Left ventricle myocardium inferior (tissue), 1 donor: ENCODE measurements around the gene RASAL2. TPM values are rescaled to one million over a fixed set of nuclear protein-coding genes. Genes with fewer than 3 reads are reported as not detected.
A peak's percentile ranks its signal among the peaks of the same experiment; 100 is the strongest.

Source experiments
- DNase-seq: peaks from one replicate; pipeline ENCODE4 v3.0.0-alpha.2; 2020
- H3K27ac ChIP-seq: fragments of 200-600 bp; replicated peaks from 2 replicates; pipeline ENCODE4 v1.8.0; 2021
- H3K27me3 ChIP-seq: fragments of 200-600 bp; 2 replicates; pipeline ENCODE4 v1.8.0; 2021; ENCODE audit warnings: low read depth
- H3K36me3 ChIP-seq: fragments of 200-600 bp; 2 replicates; pipeline ENCODE4 v1.8.0; 2021
- H3K4me1 ChIP-seq: fragments of 200-600 bp; 2 replicates; pipeline ENCODE4 v1.8.0; 2021
- H3K4me3 ChIP-seq: fragments of 200-600 bp; 2 replicates; pipeline ENCODE4 v1.8.0; 2021; ENCODE audit warnings: mild to moderate bottlenecking, moderate library complexity
- H3K9me3 ChIP-seq: fragments of 200-600 bp; replicated peaks from 2 replicates; pipeline ENCODE4 v1.8.0; 2021
- intact Hi-C: fragments of 100-400 bp; cut with micrococcal nuclease; formaldehyde crosslinking; loops from one replicate; pipeline ENCODE4 v1.11.0; 2022
- total RNA-seq: library from RNA; stranded (reverse); fragmentation: NEBNext Ultra II Directional; extraction: Animal tissue kit (Norgen Biotek cat#: 25700); gene quantifications from one replicate; pipeline ENCODE4 v1.2.1, GENCODE V29; 2021
- TF ChIP-seq, protein P1 (sequence below): fragments of 200-600 bp; IDR thresholded peaks from 2 replicates; pipeline ENCODE4 v1.8.0; 2021; ENCODE audit warnings: antibody characterized with exemption, mild to moderate bottlenecking, borderline replicate concordance
- donor health status: DM: no; HTN: yes; CAD: no; lungs with severe emphysema.

Gene RASAL2
- total RNA-seq, 1 donor from 2014 or later = 28.3 TPM

DNA sequence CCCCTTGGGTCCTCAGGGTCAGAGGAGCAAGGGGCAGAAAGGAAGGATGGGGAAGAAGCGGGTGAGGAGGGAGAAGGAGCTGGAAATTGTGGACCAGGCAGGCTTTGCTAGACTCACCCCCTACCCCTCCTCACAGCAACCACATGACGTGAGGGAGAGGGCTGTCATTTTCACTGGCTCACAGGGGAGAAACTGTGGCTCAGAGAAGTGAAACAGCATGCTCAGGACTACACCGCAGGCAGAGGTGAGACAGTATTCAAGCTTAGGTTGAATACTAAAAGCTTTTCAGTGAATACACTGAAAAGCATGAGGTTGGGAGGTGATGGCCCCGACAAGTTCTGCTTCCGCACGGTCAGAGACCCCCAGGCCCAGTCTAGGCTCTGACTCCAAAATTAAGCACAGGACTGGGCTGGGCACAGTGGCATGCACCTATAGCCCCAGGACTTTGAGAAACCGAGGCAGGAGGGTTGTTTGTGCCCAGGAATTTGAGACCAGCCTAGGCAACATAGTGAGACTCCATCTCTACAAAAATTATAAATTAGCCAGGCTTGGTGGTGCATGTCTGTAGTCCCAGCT lies 404.1 kb downstream of the RASAL2 start:
- TF ChIP-seq, protein P1, sequence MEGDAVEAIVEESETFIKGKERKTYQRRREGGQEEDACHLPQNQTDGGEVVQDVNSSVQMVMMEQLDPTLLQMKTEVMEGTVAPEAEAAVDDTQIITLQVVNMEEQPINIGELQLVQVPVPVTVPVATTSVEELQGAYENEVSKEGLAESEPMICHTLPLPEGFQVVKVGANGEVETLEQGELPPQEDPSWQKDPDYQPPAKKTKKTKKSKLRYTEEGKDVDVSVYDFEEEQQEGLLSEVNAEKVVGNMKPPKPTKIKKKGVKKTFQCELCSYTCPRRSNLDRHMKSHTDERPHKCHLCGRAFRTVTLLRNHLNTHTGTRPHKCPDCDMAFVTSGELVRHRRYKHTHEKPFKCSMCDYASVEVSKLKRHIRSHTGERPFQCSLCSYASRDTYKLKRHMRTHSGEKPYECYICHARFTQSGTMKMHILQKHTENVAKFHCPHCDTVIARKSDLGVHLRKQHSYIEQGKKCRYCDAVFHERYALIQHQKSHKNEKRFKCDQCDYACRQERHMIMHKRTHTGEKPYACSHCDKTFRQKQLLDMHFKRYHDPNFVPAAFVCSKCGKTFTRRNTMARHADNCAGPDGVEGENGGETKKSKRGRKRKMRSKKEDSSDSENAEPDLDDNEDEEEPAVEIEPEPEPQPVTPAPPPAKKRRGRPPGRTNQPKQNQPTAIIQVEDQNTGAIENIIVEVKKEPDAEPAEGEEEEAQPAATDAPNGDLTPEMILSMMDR = no peak
- no peak for DNase-seq
- Histone ChIP-seq H3K9me3 (no peaks in the 10 kb centered on the region), H3K27ac (no peak overlapping the region), H3K4me3 (no peak overlapping the region), H3K27me3 (no peaks in the 10 kb centered on the region), H3K36me3 (no peaks in the 10 kb centered on the region), H3K4me1 (peaks cover 7% of the 10 kb centered on the region)
- intact Hi-C loops = no loop called here

GRCh38 chr1:178498896-178499675 lies 405.2 kb downstream of the RASAL2 start:
- DNase-seq = no peak
- TF ChIP-seq, protein P1 = no peak
- no peak overlapping the region for H3K27ac ChIP-seq
- H3K4me3 ChIP-seq = no peak overlapping the region
- no peaks in the 10 kb centered on the region for H3K27me3 ChIP-seq
- H3K9me3 ChIP-seq = no peaks in the 10 kb centered on the region
- H3K4me1 ChIP-seq = peaks cover 7% of the 10 kb centered on the region
- intact Hi-C loops = no loop called here
- H3K36me3 ChIP-seq = no peaks in the 10 kb centered on the region

- Histone ChIP-seq H3K4me1 (peaks cover 2% of the 10 kb centered on the region), H3K27ac (no peak overlapping the region), H3K4me3 (no peak overlapping the region), H3K9me3 (no peaks in the 10 kb centered on the region), H3K36me3 (no peaks in the 10 kb centered on the region), H3K27me3 (no peaks in the 10 kb centered on the region)
- intact Hi-C loops = no loop called here
- TF ChIP-seq, protein P1 = no peak
- DNase-seq = no peak
Measured at GRCh38 chr1:178500091-178500770, 406.3 kb downstream of the RASAL2 start.

DNA sequence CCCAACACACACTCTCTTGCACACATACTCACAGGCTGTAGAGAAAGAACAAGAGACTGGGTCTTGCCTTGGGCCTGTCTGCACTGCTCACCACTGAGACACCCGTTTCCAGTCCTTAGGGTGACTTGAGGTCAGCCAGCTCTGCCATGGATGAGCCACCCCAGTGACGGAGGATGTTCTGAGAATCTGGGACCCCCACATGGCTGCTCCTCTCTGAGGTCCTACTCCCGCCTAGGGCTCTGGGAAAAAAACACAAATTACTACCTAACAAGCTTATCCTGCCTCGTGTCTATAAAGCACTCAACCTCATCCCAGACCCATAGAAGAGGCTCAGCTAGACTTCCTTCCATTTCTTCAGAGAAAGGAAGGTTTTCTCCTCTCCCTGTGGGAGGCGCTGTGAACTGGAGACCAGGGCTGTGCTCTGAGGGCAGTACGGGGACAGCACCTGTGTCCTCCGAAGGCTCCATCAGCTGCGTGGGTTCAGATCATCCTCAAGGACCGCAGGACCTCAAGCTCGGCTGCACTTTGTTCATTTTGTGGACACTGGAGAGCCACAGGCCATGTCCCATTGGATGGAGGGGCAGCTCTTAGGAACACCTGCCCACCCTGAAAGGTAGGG lies 407.1 kb downstream of the RASAL2 start:
- Histone ChIP-seq H3K4me3 (no peak overlapping the region), H3K9me3 (no peaks in the 10 kb centered on the region), H3K4me1 (peaks cover 1% of the 10 kb centered on the region), H3K27ac (no peak overlapping the region), H3K27me3 (no peaks in the 10 kb centered on the region), H3K36me3 (no peaks in the 10 kb centered on the region)
- no peak for DNase-seq
- intact Hi-C loops = no loop called here
- TF ChIP-seq, protein P1 = no peak

DNA sequence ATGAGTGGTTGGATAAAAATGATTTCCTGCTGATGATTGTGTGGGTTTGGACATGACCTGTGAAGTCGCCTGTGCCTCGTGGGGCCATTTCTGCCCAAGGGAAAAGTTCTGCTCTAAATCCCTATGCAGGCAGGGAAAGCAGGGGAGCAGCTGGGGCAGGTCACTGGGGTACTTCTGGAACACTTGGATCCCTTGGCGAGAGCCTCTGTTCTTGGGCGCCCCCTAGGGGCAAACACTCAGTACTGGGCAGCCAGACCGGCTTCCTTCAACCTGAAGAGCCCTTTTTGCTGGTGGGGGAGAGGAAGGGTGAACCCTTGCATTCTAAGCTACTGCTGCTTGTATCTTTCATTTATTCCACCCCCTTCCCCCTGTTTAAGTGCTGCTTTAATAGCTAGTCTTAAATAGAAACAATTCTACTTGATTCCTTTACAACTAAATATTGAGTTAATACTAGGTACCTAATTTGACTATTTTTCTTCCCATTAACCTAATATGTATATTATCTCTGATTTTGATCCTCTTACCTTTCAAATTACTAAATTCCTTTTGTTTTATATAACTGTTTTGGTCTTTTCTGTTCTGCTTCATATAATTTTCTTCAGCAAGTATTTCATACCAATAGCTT lies 407.9 kb downstream of the RASAL2 start:
- intact Hi-C loops = no loop called here
- DNase-seq = peak; percentile 67
- no peaks in the 10 kb centered on the region for H3K27me3 ChIP-seq
- H3K36me3 ChIP-seq = no peaks in the 10 kb centered on the region
- no peak overlapping the region for H3K27ac ChIP-seq
- TF ChIP-seq, protein P1 = peak; percentile 94
- H3K9me3 ChIP-seq = no peaks in the 10 kb centered on the region
- H3K4me1 ChIP-seq = peaks cover 9% of the 10 kb centered on the region
- H3K4me3 ChIP-seq = no peak overlapping the region
